HG02938 (cell line): Measurements from ENCODE around the gene OR10A5.
"Not testable (repeated sequence)": the region's sequence is repeated elsewhere in the genome, so short reads cannot be mapped to it uniquely, and the experiment has no call there.

ENCODE experiments used
- ATAC-seq: cut with Tn5 transposase; IDR thresholded peaks from one replicate; pipeline ENCODE4 v1.9.1; 2021; ENCODE audit warnings: mild to moderate bottlenecking, moderate library complexity; ENCODE audit not compliant: unreplicated experiment

The OR10A5 gene, protein sequence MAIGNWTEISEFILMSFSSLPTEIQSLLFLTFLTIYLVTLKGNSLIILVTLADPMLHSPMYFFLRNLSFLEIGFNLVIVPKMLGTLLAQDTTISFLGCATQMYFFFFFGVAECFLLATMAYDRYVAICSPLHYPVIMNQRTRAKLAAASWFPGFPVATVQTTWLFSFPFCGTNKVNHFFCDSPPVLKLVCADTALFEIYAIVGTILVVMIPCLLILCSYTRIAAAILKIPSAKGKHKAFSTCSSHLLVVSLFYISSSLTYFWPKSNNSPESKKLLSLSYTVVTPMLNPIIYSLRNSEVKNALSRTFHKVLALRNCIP

DNA sequence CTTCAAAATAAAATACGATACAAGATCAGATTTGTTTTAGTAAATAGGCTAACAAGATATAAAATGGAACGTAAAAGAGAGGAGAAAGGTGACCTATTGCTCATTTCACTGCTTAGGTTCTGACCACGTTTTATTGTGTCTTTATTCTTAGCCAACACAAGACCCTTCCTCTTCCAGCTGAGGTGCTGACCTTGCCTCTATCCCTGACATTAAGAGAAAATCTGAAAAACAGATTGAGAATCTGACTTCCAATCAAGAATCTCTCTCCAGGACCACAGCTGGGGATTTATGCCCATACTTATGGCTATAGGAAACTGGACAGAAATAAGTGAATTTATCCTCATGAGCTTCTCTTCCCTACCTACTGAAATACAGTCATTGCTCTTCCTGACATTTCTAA, at the start of gene OR10A5:
OR10A5 (plus strand) TSS at position 301 of the 400 bp plus-strand sequence; CDS start at position 301, 0 bp downstream.
- ATAC-seq, result no peak

DNA sequence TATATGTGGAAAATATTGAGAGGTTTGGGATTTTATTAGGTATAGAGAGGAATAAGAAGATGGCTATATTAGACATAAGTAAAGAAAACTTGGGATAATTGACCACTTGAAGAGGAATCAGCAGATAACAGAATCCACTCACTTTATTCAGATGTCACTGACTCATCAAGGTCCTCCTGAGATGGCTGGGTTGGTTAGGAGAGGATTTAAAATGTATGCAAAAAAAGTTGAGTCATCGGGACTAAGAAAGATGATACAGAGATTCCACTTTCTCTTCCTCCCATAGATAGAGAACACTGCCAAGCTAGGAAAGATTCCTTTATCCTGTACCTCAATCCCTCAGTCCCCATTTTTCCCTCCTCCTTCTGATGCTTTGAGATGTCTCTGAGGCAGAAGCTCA, 46.1 kb upstream of the OR10A5 start, which contains the start of gene OR6A2:
OR6A2 (minus strand) TSS at position 288 of the 400 bp plus-strand sequence. CDS start 3,981 bp downstream, outside the sequence.
- ATAC-seq, result no peak

DNA sequence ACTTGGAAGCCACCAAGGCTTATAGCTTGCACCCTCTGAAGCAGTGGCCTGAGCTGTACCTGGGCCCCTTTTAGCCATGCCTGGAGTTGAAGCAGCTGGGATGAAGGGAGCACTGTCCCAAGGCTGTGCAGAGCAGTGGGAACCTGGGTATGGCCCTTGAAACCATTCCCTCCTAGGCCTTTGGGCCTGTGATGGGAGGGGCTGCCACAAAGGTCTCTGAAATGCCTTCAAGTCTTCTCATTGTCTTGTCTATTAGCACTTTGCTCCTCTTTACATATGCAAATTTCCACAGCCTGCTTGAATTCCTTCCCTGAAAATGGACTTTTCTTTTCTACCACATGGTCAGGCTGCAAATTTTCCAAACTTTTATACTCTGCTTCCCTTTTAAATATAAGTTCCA, 44.4 kb upstream of the OR10A5 start:
- ATAC-seq, result not testable (repeated sequence)

DNA sequence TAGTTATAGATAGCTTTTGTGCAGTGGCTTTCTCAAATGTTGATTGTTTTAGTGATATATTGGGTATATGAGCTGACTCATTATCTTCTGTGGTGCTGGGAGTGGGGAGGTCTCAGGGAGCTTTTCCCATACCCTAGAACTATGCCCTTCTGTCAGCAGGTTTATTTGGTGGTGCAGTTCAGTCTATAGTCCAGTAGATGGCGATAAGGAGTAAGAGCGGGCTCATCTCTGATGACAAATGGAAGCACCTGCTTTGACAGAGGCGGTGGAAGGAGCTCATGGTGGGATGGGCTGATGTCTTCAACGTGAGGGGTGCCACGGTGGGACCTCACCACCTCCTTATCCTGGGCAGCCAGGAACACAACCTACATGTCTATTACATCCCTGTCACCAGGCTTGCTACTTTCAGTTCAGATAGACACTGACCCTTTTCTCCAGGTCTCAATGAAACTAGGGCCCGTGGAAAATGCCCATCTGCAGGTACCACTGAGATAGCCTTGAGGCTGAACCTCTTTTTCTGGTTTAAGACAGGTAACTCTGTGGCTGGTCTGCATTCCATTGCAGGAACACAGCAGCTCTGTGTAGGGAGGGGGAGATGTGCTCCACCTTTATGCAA, 33.0 kb upstream of the OR10A5 start:
- ATAC-seq, result peak; percentile 95

DNA sequence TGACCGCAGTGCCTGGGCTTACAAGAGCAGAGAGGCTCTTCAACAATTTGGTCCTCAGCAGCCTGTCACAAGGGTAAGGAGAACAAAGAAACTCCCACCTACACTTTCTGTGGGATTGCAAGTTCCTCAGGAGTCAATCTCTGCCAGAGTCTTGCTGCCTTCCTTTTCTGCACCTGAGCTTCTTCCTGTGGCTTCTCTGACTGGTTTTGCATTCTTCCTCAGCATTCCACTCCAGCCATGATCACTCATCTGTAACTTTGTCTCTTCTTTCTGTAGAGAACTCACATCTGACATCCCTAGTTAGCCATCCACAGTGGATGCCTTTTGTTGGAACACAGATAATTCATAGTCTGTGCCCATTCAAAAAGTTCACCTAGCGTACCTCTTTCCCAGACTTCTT, 31.8 kb upstream of the OR10A5 start:
- no peak for ATAC-seq

DNA sequence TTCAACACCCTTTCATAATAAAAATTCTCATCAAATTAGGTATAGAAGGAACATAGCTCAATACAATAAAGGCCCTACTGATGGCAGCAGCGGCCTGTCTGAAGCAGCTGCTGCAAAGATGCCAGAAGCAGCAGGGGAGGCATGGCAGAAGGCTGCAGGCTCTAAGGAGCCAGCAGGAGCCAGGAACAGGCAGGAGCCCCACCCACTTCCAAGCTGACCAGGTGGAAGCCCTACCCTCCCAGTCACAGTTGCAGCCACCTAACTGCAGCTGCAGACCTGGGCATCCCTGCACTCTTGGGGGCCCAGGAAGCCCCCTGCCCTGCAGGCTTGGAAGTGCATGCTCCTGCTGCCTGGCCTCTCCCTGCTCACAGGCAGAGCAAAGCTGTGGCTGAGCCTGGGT, 27.8 kb upstream of the OR10A5 start:
- no peak for ATAC-seq

DNA sequence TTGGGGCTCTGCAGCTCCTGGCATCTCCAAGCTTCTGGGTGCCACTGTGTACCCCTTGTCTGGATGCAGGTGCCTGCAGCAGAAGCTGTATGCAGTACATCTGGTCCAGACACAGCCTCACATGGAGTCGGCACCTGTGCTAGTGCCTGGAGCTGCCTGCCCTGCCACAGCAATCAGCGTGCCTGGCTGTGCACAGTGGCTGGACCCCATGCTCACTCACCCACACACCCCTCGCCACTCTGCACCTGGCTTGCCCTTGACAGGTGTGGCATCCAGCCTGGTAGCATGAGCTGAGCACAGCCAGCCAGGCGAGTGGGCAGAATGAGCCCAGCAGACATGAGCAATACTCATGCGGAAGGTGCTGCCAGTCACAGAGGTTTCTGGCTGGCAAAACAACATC, 26.5 kb upstream of the OR10A5 start:
- no peak for ATAC-seq

DNA sequence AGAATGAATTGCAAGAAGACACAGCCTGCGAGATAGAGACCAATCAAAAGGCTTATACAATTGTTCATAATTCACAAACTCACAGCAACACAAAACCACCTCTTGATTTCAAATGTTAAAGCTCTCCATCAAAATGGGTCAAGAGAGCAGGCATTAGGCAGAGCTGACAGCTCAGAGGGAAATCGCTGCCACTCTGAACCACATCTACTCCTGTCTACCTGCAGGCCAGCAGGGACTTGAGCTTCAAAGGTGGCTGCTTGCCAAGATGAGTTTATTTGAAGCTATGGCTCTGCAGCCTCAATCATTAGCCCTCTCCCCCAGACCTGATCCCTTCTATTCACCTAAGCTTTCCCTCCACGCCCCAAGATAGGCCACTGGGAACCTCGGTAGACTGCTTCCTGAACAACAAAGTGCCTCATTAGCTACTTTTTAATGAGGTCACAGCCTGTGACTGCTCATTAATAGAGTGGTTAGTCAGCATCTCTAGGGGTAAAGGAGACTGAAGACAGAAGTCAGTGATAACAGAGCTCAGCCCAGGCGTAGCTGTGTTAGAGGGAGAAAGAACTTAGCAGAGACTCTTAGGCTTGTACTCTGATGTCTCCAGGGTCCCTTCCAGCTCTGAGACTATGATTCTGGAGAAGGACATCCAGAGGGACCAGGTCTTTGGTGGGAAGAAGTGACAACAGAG, 21.2 kb upstream of the OR10A5 start:
- no peak for ATAC-seq

DNA sequence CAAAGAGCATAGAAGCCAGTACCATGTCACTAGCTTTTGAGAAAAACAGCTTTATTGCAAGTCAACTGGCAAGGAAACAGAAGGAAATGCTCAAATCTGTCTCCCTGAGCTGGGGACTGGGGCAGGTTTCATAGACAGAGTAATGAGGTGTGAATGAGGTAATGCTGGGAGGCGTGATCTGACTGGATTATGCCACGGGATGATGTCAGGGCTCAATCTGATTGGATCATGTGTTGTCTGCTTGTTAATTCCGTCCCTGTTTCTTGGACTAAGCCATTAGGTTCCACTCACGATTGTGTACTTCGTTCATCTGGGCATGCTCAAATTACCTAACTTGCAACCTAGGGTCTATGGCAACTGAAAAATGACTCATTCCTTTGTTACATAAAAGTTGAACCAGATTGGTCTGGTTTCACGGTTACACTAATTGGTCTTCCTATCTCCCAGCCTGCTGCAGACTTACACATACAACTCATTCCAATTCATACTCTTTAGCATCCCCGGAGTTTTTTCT, 20.2 kb upstream of the OR10A5 start:
- no peak for ATAC-seq

DNA sequence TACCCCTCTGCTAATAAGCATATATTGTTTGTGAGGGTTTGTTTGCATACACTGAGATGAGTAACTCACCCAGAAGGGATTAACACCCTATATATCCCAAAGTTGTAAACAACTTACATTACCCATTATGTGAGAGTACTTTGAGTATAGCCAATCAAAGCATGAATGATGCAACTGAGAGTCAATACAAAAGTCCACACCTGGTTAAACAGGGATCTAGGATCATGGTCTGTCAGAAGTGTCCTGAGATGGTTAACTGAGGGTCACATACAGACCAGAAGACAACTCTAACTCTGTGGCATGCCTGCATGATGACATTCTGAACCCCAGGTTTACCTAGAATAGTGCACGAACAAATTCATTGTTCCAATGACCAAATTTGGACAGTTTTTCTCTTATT, 17.4 kb upstream of the OR10A5 start:
- ATAC-seq, result no peak

DNA sequence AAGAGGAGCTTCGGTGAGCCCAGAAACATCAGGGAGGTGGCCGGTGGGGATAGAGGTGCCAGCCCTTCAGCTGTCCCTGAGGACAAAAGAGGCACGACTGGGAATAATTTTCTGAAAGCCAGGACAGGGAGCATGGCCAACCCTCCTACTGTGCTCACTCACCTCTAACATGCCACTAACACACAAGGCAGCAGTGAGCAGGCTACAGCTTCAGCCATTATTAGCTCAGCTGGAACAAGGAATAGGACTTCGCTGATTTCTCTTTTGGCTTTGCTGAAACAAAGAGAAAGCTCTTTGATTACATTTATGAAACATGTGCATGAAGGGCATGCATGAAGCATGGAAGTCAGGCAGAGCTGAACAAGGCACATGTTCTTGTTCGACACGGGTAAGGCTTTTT, 12.1 kb upstream of the OR10A5 start:
- ATAC-seq, result no peak

DNA sequence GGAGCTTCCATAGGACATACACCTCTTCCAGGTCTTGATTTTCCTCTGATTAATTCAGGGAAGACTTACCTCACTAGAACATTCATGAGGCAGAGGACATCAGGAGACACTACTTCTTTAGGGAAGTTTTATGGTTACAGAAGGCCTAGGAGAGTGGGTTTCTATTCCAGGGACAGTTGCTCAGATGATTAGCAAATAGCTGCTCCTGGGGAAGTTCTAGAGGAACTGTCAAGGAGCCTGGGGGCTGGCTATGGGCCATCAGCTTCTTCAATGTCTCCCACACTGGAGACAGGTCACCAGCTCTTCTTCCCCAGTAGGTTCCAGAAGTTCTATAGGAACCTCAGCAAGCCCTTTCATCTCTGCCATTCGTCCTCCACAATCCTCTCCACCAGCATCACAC, 11.5 kb upstream of the OR10A5 start:
- no peak for ATAC-seq

DNA sequence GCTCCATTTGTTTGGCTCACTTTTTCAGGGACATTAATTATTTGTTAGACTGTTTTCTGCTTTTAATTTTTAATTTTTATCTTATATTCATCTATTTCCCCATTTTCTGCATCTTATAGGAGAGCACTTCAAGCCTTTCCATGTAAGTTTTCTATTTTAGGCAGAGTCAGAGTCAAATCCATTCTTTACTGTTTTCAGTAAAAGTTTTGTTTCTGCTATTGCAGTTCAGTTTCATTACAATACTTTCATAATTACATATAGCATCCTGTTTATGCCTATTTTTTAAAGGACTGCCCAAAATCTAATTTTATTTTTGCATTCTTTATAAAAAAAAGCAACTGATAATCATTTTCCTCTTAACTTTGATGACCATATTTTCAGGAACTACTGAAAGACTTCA, 3.8 kb upstream of the OR10A5 start:
- ATAC-seq, result no peak

DNA sequence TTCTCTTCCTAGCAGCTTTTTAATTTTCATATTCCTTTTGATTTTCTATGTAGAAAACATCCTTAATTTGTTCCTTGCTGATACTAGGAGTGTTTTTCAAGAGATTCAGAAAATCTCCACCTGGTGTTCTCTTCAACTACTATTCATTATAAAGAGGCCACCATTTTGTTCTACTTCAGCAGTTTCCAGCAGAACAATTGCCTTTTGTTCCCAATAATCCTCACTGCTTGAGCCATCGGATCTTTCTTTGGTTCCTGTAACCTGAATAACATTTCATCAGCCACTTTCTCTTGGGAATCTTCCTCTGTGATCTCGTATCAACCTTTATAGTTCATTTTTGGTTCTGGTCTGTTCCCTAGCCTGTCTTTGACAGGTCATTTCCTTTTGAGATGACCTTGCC, 1.8 kb upstream of the OR10A5 start:
- no peak for ATAC-seq

DNA sequence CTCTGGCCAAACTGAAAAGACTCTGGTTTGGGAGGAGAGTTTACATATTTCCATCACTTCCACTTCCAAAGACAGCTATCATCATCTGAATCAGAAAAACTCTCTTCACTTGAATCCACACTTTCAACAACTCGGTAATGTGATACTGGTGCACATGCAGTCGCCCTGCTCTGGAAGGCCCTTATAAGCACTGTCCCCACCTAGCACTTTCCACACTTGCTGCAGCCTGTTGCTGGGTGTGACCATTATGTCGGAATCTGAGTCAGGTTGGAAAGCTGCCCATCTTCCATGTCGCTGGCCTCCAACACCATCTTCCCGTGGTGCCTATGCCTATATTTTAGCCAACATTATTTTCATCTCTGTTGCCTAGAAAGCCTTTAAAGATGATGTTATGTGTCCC, 1.1 kb upstream of the OR10A5 start:
- ATAC-seq, result no peak

DNA sequence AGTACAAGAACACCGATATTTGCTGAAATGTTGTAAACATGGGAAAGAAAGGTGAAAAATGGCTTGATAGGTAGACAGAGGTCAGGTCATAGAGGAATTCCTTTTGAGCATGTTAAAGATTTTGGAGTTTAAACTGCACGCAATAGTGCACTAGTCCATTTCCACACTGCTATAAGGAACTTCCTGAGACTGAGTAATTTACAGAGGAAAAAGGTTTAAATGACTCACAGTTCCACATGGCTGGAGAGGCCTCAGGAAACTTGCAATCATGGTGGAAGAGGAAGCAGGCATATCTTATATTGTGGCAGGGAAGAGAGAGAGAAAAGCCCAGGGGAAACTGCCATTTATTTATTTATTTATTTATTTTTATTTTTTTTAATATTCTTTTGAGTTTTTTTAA, 5.0 kb downstream of the OR10A5 start:
- no peak for ATAC-seq

DNA sequence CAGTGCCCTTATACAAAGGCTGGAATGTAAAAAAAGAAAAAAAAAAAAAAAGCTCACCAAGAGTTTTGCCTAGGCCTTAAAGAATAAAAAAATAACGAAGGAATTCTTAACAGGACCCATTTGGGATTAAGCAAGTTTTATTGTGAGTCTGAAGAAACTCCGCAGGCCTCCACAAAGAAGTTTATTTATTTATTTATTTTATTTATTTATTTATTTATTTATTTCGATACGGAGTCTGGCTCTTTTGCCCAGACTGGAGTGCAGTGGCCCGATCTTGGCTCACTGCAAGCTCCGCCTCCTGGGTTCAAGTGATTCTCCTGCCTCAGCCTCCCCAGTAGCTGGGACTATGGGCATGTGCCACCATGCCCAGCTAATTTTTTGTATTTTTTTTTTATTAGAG, 9.3 kb downstream of the OR10A5 start:
- ATAC-seq, result not testable (repeated sequence)

DNA sequence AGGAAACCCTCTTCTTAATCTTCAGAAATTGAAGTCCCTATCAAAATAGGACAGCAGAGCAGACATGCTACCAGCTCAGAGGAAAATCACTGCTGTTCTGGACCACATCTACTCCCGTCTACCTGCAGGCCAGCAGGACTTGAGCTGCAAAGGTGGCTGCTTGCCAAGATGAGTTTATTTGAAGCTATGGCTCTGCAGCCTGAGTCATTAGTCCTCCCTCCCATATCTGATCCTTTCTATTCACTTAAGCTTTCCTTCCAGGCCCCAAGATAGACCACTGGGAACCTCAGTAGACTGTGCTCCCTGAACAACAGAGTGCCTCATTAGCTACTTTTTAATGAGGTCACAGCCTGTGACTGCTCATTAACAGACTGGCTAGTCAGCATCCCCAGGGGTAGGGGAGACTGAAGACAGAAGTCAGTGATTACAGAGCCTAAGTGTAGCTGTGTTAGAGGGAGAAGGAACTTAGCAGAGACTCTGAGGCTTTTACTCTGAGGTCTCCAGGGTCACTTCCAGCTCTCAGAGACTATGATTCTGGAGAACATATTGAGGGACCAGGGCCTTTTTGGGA, 10.6 kb downstream of the OR10A5 start:
- ATAC-seq, result no peak

DNA sequence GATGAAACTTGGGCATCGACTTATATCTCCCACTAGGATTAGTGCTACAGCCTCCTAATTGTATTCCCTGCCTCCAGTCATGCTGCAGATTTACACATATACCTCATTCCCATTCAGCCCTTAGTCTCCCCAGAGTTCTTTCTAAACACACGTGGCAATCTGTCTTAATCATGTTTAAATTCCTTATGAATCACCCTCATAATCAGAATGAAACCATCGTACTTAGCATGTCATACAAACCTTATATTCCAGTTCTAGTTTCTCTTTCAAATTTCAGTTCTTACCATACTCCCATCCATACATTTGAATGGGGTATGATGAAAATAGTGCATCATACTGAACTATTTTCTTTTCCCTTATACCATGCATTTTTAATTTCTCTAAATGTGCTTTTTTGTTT, 11.4 kb downstream of the OR10A5 start:
- ATAC-seq, result peak; percentile 96

DNA sequence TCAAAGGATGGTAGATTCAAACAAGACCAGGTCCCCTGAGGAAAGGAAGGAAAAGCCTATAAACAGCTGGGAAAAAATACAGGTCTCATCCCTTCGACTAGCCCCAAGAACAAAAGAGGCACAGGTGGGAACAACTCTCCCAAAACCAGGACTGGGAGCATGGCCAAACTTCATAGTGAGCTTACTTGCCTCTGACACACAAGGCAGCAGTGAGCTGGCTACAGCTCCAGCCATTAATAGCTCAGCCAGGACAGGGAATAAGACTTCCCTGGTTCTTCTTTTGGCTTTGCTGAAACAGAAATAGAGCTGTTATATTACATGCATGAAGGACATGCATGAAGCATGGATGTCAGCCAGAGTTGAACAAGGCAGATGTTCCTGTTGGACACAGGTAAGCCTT, 17.5 kb downstream of the OR10A5 start, which contains the start of gene OR10A2:
OR10A2 (plus strand) TSS at position 97 of the 400 bp plus-strand sequence. CDS start 6,698 bp downstream, outside the sequence.
- ATAC-seq, result no peak

DNA sequence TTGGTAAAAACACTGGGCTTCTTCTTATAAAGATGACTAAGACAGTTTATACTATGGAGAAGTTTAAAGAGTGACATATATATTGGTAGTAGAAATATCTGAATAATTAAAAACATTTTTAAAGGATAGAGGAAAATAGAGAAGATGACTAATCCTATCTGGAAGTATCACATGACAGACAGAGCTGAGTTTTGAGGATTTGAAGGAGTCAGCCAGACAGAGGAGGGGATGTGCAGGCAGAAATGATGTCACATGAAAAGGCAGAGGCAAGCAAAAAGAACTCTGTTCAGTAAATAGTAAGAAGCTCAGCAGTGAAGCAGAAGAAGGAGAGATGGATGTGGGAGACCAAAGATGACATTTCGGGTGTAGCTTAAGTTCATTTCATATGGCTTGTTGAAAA, 19.0 kb downstream of the OR10A5 start:
- no peak for ATAC-seq
